Measurements from ENCODE around the gene RBM44. TPM values are rescaled to one million over a fixed set of nuclear protein-coding genes. Genes with fewer than 3 reads are reported as not detected.
"Not testable (repeated sequence)": the region's sequence is repeated elsewhere in the genome, so short reads cannot be mapped to it uniquely, and the experiment has no call there.

Gene RBM44
- polyA plus RNA-seq (ENCODE audit: insufficient read length in 12 of 12) = 1 to 10 TPM in 4 of 12 donors, under 1 TPM in 6, not detected in 2; 0.36 to 1.3 (median 0.89) TPM
- long read RNA-seq, donor 1 = 0 reads
- long read RNA-seq, donor 2 = 0 reads
- long read RNA-seq, donor 3 = 0 reads
- long read RNA-seq, donor 4 = 0 reads
- long read RNA-seq, donor 5 = 0 reads
- long read RNA-seq, donor 6 = 0 reads
- long read RNA-seq, donor 7 = 0 reads
- long read RNA-seq, donor 8 = 0 reads
- long read RNA-seq, donor 9 = 0 reads
- long read RNA-seq, donor 10 = 0 reads
- long read RNA-seq, donor 11 = 0 reads

GRCh38 chr2:237798236-237799059, at the start of gene RBM44:
Gene RBM44, plus strand, starts transcription at chr2:237798779. Its CDS starts 14,831 bp downstream, at chr2:237813610.
- DNase-seq = no peak

- DNase-seq = no peak
Measured at GRCh38 chr2:237749002-237749401, 49.6 kb upstream of the RBM44 start.

GRCh38 chr2:237749961-237750360, 48.6 kb upstream of the RBM44 start:
- DNase-seq = no peak

GRCh38 chr2:237750441-237750840, 48.1 kb upstream of the RBM44 start:
- DNase-seq = not testable (repeated sequence)

GRCh38 chr2:237752761-237753165, 45.8 kb upstream of the RBM44 start:
- no peak for DNase-seq

GRCh38 chr2:237754182-237754581, 44.4 kb upstream of the RBM44 start:
- no peak for DNase-seq

- no peak for DNase-seq
Measured at GRCh38 chr2:237754626-237755248, 43.8 kb upstream of the RBM44 start.

- DNase-seq = no peak
Measured at GRCh38 chr2:237757616-237758015, 41.0 kb upstream of the RBM44 start.

GRCh38 chr2:237758185-237758584, 40.4 kb upstream of the RBM44 start:
- no peak for DNase-seq

GRCh38 chr2:237759176-237759575, 39.4 kb upstream of the RBM44 start:
- no peak for DNase-seq

GRCh38 chr2:237760506-237761502, 37.8 kb upstream of the RBM44 start:
- DNase-seq = no peak

- not testable (repeated sequence) for DNase-seq
Measured at GRCh38 chr2:237762291-237763182, 36.0 kb upstream of the RBM44 start.

- no peak for DNase-seq
Measured at GRCh38 chr2:237763812-237764211, 34.8 kb upstream of the RBM44 start.

GRCh38 chr2:237765122-237765521, 33.5 kb upstream of the RBM44 start:
- DNase-seq = not testable (repeated sequence)

GRCh38 chr2:237765875-237766274, 32.7 kb upstream of the RBM44 start:
- no peak for DNase-seq

- no peak for DNase-seq
Measured at GRCh38 chr2:237766340-237766739, 32.2 kb upstream of the RBM44 start.

GRCh38 chr2:237772513-237772912, 26.1 kb upstream of the RBM44 start:
- DNase-seq = no peak

GRCh38 chr2:237773826-237774225, 24.8 kb upstream of the RBM44 start:
- no peak for DNase-seq

GRCh38 chr2:237774811-237775553, 23.6 kb upstream of the RBM44 start:
- peak; percentile 16 for DNase-seq

- DNase-seq = no peak
Measured at GRCh38 chr2:237779521-237779920, 19.1 kb upstream of the RBM44 start.

All from muscle of arm (tissue), 14 donors.